Activated T-helper 2 cell treated with anti-CD3 and anti-CD28 coated beads, Interferon-gamma antibody, Interleukin-2, Interleukin-4, amounts not matched to agents 10 μg/mL and 5 μg/mL and 100 μg/mL, durations not matched to agents 14 hours and 24 hours and 36 hours (primary cell): ENCODE measurements around the gene CSMD2. TPM values are rescaled to one million over a fixed set of nuclear protein-coding genes. Genes with fewer than 3 reads are reported as not detected.

Experiments
- DNase-seq: peaks from one replicate; pipeline ENCODE4 v3.0.0; 2021; ENCODE audit warnings: low spot score
- H3K27ac Mint-ChIP-seq: one replicate; pipeline ENCODE4 v1.8.0; 2021; ENCODE audit warnings: mixed read lengths
- H3K27me3 Mint-ChIP-seq: one replicate; pipeline ENCODE4 v1.8.0; 2021; ENCODE audit warnings: low read depth, mixed read lengths
- H3K36me3 Mint-ChIP-seq: one replicate; pipeline ENCODE4 v1.8.0; 2021; ENCODE audit warnings: low read depth, mixed read lengths
- H3K4me1 Mint-ChIP-seq: one replicate; pipeline ENCODE4 v1.8.0; 2021; ENCODE audit warnings: low read depth, mixed read lengths
- H3K4me3 Mint-ChIP-seq: one replicate; pipeline ENCODE4 v1.8.0; 2021; ENCODE audit warnings: low read depth, mild to moderate bottlenecking, moderate library complexity, mixed read lengths
- H3K9me3 Mint-ChIP-seq: one replicate; pipeline ENCODE4 v1.8.0; 2021; ENCODE audit warnings: mixed read lengths
- intact Hi-C: fragments of 100-400 bp; cut with micrococcal nuclease; formaldehyde crosslinking; loops from one replicate; pipeline ENCODE4 v1.15.1; 2023
- total RNA-seq: library from RNA; stranded (reverse); gene quantifications from 2 replicates; pipeline ENCODE4 v1.2.3, GENCODE V29; 2022

The CSMD2 gene
- total RNA-seq, 1 donor from 2014 or later = not detected

DNA sequence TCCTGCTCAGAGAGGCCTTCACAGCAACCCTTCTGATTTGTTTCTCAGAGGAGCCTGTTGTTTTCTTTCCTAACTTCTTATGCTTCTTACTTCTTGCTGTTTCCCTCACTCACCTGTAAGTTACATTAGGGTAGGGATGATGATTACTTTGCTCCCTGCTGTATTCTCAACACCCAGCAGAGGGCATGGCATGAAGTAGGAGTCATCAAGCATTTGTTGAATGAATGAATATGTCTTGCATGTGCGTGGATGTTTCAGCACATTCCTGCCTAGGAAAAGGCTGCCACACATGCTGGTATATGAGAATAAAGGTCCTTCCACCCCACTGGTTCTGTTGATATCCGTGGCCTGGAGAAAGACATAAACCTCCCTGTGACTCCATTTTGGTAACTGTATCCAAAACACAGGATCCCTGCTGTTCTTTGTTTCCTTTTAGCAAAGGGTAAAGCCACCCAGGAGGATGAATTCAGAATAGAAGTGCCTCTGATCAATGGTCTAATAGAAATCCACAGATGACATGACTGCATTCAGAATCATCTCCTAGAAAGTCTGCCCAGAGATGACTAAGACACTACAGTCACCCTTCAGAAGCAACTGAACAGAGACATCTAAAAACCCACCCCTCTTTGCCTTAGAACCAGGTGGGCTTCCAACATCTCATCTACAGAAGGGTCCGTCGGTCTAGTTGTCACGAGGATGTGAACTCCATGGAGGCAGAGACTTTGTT lies 523.8 kb downstream of the CSMD2 start:
- Mint-ChIP-seq H3K4me3 (no peak overlapping the region), H3K27me3 (peaks cover 2% of the 10 kb centered on the region), H3K36me3 (no peaks in the 10 kb centered on the region), H3K9me3 (no peaks in the 10 kb centered on the region), H3K27ac (no peak overlapping the region), H3K4me1 (no peaks in the 10 kb centered on the region)
- intact Hi-C loops = no loop called here
- DNase-seq = no peak

GRCh38 chr1:33640114-33640660 lies 524.8 kb downstream of the CSMD2 start:
- Mint-ChIP-seq H3K9me3 (no peaks in the 10 kb centered on the region), H3K27ac (no peak overlapping the region), H3K27me3 (no peaks in the 10 kb centered on the region), H3K4me1 (no peaks in the 10 kb centered on the region), H3K4me3 (no peak overlapping the region), H3K36me3 (no peaks in the 10 kb centered on the region)
- DNase-seq = no peak
- intact Hi-C loops = no loop called here

- DNase-seq = no peak
- H3K27me3 Mint-ChIP-seq = peaks cover 10% of the 10 kb centered on the region
- no peaks in the 10 kb centered on the region for H3K9me3 Mint-ChIP-seq
- no peaks in the 10 kb centered on the region for H3K36me3 Mint-ChIP-seq
- no peak overlapping the region for H3K4me3 Mint-ChIP-seq
- no peaks in the 10 kb centered on the region for H3K4me1 Mint-ChIP-seq
- no peak overlapping the region for H3K27ac Mint-ChIP-seq
- intact Hi-C loops = no loop called here
Measured at GRCh38 chr1:33637846-33638440, 527.1 kb downstream of the CSMD2 start.

GRCh38 chr1:33636209-33636608 lies 528.8 kb downstream of the CSMD2 start:
- Mint-ChIP-seq H3K36me3 (no peaks in the 10 kb centered on the region), H3K27me3 (peaks cover 10% of the 10 kb centered on the region), H3K4me1 (no peaks in the 10 kb centered on the region), H3K9me3 (no peaks in the 10 kb centered on the region), H3K4me3 (no peak overlapping the region), H3K27ac (no peak overlapping the region)
- intact Hi-C loops = no loop called here
- DNase-seq = no peak

GRCh38 chr1:33635336-33636012 lies 529.6 kb downstream of the CSMD2 start:
- Mint-ChIP-seq H3K27ac (no peak overlapping the region), H3K36me3 (no peaks in the 10 kb centered on the region), H3K9me3 (no peaks in the 10 kb centered on the region), H3K4me1 (no peaks in the 10 kb centered on the region), H3K27me3 (peaks cover 12% of the 10 kb centered on the region), H3K4me3 (no peak overlapping the region)
- no peak for DNase-seq
- intact Hi-C loops = no loop called here

- peaks cover 16% of the 10 kb centered on the region for H3K27me3 Mint-ChIP-seq
- no peaks in the 10 kb centered on the region for H3K36me3 Mint-ChIP-seq
- H3K4me1 Mint-ChIP-seq = no peaks in the 10 kb centered on the region
- H3K9me3 Mint-ChIP-seq = no peaks in the 10 kb centered on the region
- H3K27ac Mint-ChIP-seq = no peak overlapping the region
- H3K4me3 Mint-ChIP-seq = no peak overlapping the region
- DNase-seq = no peak
- intact Hi-C loops = loop anchor here (5.0 kb wide), 1 partner anchor 527 kb away; no protein-coding TSS in a partner anchor
Measured at GRCh38 chr1:33634806-33635205, 530.2 kb downstream of the CSMD2 start.

GRCh38 chr1:33634143-33634542 lies 530.9 kb downstream of the CSMD2 start:
- DNase-seq = no peak
- no peaks in the 10 kb centered on the region for H3K36me3 Mint-ChIP-seq
- no peak overlapping the region for H3K4me3 Mint-ChIP-seq
- H3K27me3 Mint-ChIP-seq = peaks cover 16% of the 10 kb centered on the region
- no peaks in the 10 kb centered on the region for H3K4me1 Mint-ChIP-seq
- no peak overlapping the region for H3K27ac Mint-ChIP-seq
- intact Hi-C loops = loop anchor here (5.0 kb wide), 1 partner anchor 528 kb away; no protein-coding TSS in a partner anchor
- H3K9me3 Mint-ChIP-seq = no peaks in the 10 kb centered on the region

DNA sequence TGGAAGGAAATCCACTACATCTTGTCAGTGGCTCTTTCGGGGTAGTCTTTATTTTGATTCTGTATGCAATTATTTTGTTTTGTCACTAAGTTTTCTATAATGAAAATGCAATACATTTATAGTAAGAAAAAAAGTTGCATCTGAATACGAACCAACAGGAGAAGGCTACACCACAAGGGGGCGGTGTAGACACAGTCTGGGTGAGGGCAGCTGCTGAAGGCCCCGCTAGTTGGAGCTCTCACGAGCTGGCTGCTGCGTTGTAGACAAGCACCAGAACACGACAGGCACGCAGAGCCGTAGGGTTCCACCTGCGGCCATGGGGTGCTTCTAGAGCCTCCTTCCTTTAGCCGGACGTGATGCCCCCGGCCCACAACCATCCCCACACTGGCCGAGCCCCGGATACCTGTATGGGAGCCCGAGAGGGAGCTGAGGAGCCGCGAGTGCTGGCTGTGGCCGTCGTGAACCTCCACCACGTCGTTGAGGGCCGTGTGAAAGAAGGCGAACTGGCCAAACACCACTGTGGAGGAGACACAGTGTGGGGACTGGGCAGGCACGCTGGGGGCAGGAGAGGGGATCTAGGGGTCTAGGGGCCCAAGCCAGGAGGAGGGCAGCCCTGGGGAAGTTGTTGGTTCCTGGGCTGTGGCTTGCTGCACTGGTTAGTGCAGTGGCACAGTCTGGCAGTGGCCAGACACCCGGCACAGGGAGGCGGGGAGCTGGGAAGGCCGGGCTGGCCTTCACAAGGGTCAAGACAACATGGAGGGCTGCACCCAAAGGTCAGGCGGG lies 531.8 kb downstream of the CSMD2 start:
- Mint-ChIP-seq H3K4me1 (no peaks in the 10 kb centered on the region), H3K27me3 (peaks cover 16% of the 10 kb centered on the region), H3K36me3 (no peaks in the 10 kb centered on the region), H3K9me3 (no peaks in the 10 kb centered on the region), H3K27ac (no peak overlapping the region), H3K4me3 (no peak overlapping the region)
- DNase-seq = peak; percentile 73
- intact Hi-C loops = loop anchor here (5.0 kb wide), 1 partner anchor 529 kb away; no protein-coding TSS in a partner anchor

DNA sequence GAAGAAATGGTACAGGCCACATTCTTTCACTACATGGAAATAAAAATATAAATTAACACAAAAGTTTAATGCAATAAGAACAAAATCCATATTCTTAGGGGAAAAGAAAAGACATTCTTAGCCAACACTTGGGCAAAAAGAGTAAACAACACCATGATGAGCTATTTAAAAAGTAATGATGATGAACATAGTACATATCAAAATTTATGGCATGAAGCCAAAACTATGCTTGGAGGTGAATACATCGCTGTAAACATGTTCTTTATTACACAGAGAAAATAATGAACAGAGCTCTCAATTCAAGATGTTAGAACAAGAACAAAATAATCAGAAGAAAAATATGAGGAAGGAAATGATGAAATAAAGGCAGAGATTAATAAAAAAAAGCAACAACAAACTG lies 534.3 kb downstream of the CSMD2 start:
- H3K4me3 Mint-ChIP-seq = no peak overlapping the region
- peaks cover 19% of the 10 kb centered on the region for H3K27me3 Mint-ChIP-seq
- no peaks in the 10 kb centered on the region for H3K4me1 Mint-ChIP-seq
- H3K9me3 Mint-ChIP-seq = no peaks in the 10 kb centered on the region
- no peaks in the 10 kb centered on the region for H3K36me3 Mint-ChIP-seq
- no peak for DNase-seq
- intact Hi-C loops = loop anchor here (5.0 kb wide), 1 partner anchor 532 kb away; no protein-coding TSS in a partner anchor
- no peak overlapping the region for H3K27ac Mint-ChIP-seq

- no peaks in the 10 kb centered on the region for H3K4me1 Mint-ChIP-seq
- DNase-seq = no peak
- peaks cover 9% of the 10 kb centered on the region for H3K27me3 Mint-ChIP-seq
- no peaks in the 10 kb centered on the region for H3K36me3 Mint-ChIP-seq
- no peak overlapping the region for H3K4me3 Mint-ChIP-seq
- intact Hi-C loops = no loop called here
- no peaks in the 10 kb centered on the region for H3K9me3 Mint-ChIP-seq
- H3K27ac Mint-ChIP-seq = no peak overlapping the region
Measured at GRCh38 chr1:33626801-33627200, 538.2 kb downstream of the CSMD2 start.

- DNase-seq = no peak
Measured at GRCh38 chr1:33624991-33625870, 539.8 kb downstream of the CSMD2 start.

More at GRCh38 chr1:33624991-33625870, 539.8 kb downstream of the CSMD2 start:
- peaks cover 7% of the 10 kb centered on the region for H3K27me3 Mint-ChIP-seq
- no peak overlapping the region for H3K27ac Mint-ChIP-seq
- no peak overlapping the region for H3K4me3 Mint-ChIP-seq
- no peaks in the 10 kb centered on the region for H3K4me1 Mint-ChIP-seq
- H3K9me3 Mint-ChIP-seq = no peaks in the 10 kb centered on the region
- H3K36me3 Mint-ChIP-seq = no peaks in the 10 kb centered on the region
- intact Hi-C loops = no loop called here
